ENCODE measurements around the gene NDFIP2. TPM values are rescaled to one million over a fixed set of nuclear protein-coding genes. Genes with fewer than 3 reads are reported as not detected.

NDFIP2 gene
- total RNA-seq, 1 donor from 2014 or later, result 40.0 TPM

- no peak for TF ChIP-seq CTCF (IDR thresholded peaks at IDR 0.05; ENCODE audit: unreplicated experiment)
- no peak overlapping the region for H3K27ac Mint-ChIP-seq
- DNase-seq (ENCODE audit: low spot score in 2 of 2, unreplicated experiment in 2 of 2), result no peak
- peaks cover 31% of the 10 kb centered on the region for H3K9me3 Mint-ChIP-seq
- H3K36me3 Mint-ChIP-seq, result peaks cover 22% of the 10 kb centered on the region
- no peaks in the 10 kb centered on the region for H3K27me3 Mint-ChIP-seq (ENCODE audit: low read depth)
- peaks cover 17% of the 10 kb centered on the region for H3K4me1 Mint-ChIP-seq
- H3K4me3 Mint-ChIP-seq, result no peak overlapping the region
These were observed 19.9 kb downstream of the NDFIP2 start for GRCh38 chr13:79500829-79501228.

- H3K27ac Mint-ChIP-seq, result no peak overlapping the region
- peaks cover 22% of the 10 kb centered on the region for H3K36me3 Mint-ChIP-seq
- H3K9me3 Mint-ChIP-seq, result peaks cover 31% of the 10 kb centered on the region
- DNase-seq (ENCODE audit: low spot score in 2 of 2, unreplicated experiment in 2 of 2), result no peak
- TF ChIP-seq CTCF (IDR thresholded peaks at IDR 0.05; ENCODE audit: unreplicated experiment), result no peak
- no peaks in the 10 kb centered on the region for H3K27me3 Mint-ChIP-seq (ENCODE audit: low read depth)
- H3K4me1 Mint-ChIP-seq, result peaks cover 10% of the 10 kb centered on the region
- no peak overlapping the region for H3K4me3 Mint-ChIP-seq
These were observed 20.7 kb downstream of the NDFIP2 start for GRCh38 chr13:79501538-79502232.

- Mint-ChIP-seq H3K36me3 (peaks cover 20% of the 10 kb centered on the region), H3K27ac (no peak overlapping the region), H3K4me3 (no peak overlapping the region), H3K9me3 (peaks cover 31% of the 10 kb centered on the region), H3K4me1 (peaks cover 13% of the 10 kb centered on the region), H3K27me3 (ENCODE audit: low read depth) (no peaks in the 10 kb centered on the region)
- TF ChIP-seq CTCF (IDR thresholded peaks at IDR 0.05; ENCODE audit: unreplicated experiment), result no peak
- DNase-seq (ENCODE audit: low spot score in 2 of 2, unreplicated experiment in 2 of 2), result no peak
These were observed 22.0 kb downstream of the NDFIP2 start for GRCh38 chr13:79502859-79503468.

- no peak for TF ChIP-seq CTCF (IDR thresholded peaks at IDR 0.05; ENCODE audit: unreplicated experiment)
- DNase-seq (ENCODE audit: low spot score in 2 of 2, unreplicated experiment in 2 of 2), result no peak
- Mint-ChIP-seq H3K9me3 (peaks cover 28% of the 10 kb centered on the region), H3K27ac (no peak overlapping the region), H3K27me3 (ENCODE audit: low read depth) (no peaks in the 10 kb centered on the region), H3K36me3 (peaks cover 17% of the 10 kb centered on the region), H3K4me3 (no peak overlapping the region), H3K4me1 (peaks cover 18% of the 10 kb centered on the region)
These were observed 22.6 kb downstream of the NDFIP2 start for GRCh38 chr13:79503473-79504017.

GRCh38 chr13:79508224-79508961 is 27.4 kb downstream of the NDFIP2 start:
- H3K27me3 Mint-ChIP-seq (ENCODE audit: low read depth), result no peaks in the 10 kb centered on the region
- H3K36me3 Mint-ChIP-seq, result no peaks in the 10 kb centered on the region
- no peak for TF ChIP-seq CTCF (IDR thresholded peaks at IDR 0.05; ENCODE audit: unreplicated experiment)
- peaks cover 12% of the 10 kb centered on the region for H3K4me1 Mint-ChIP-seq
- no peak overlapping the region for H3K4me3 Mint-ChIP-seq
- DNase-seq (ENCODE audit: low spot score in 2 of 2, unreplicated experiment in 2 of 2), result no peak
- H3K27ac Mint-ChIP-seq, result no peak overlapping the region
- no peaks in the 10 kb centered on the region for H3K9me3 Mint-ChIP-seq

All from mesothelial cell of epicardium (in vitro differentiated cells).